ENCODE data around the gene RNF213. TPM values are rescaled to one million over a fixed set of nuclear protein-coding genes. Genes with fewer than 3 reads are reported as not detected.

The RNF213 gene
- polyA plus RNA-seq, 1 of the 3 experiments (the other 2 are of a cell fraction), result 57.5 TPM

- Histone ChIP-seq H2AFZ (ENCODE audit: low read depth) (no peak overlapping the region), H3K9me2 (no peaks in the 10 kb centered on the region), H3K9ac (no peak overlapping the region), H3K27me3 (ENCODE audit: insufficient read depth) (no peaks in the 10 kb centered on the region), H3K79me2 (ENCODE audit: insufficient read depth) (peaks cover 9% of the 10 kb centered on the region; the same call in 1 of the 2 replicates), H3F3A (replicated peaks; ENCODE audit: insufficient read depth) (no peaks in the 10 kb centered on the region), H3K9me3 (no peaks in the 10 kb centered on the region), H3K4me3 (ENCODE audit: low read depth in 2 of 2, low read length in 1 of 2) (no peak overlapping the region), H3K4me1 (ENCODE audit: control insufficient read depth in 1 of 2, insufficient read depth in 2 of 2, low read depth in 1 of 2, low read length in 1 of 2) (no peaks in the 10 kb centered on the region), H3K27ac (ENCODE audit: low read depth in 2 of 2, low read length in 1 of 2) (no peak overlapping the region), H3K36me3 (replicated peaks in 1 of 2; ENCODE audit: control insufficient read depth in 1 of 2, insufficient read depth in 2 of 2, low read length in 1 of 2) (peaks cover 67 to 81% of the 10 kb centered on the region in 2 experiments), H4K20me1 (ENCODE audit: insufficient read depth) (no peaks in the 10 kb centered on the region), H3K4me2 (no peak overlapping the region)
- ChIA-PET CTCF (interaction anchor here (1.0 kb wide), 1 partner anchor 213 kb away, joined by 3 read pairs; no protein-coding TSS in a partner anchor), POLR2A (no interaction called here)
- 92% methylated on average over 14 of the region's 14 CpGs for WGBS (ENCODE audit: low lambda C conversion rate)
- no peak for DNase-seq
- TF ChIP-seq NFIC (IDR thresholded peaks at IDR 0.05; ENCODE audit: borderline replicate concordance) (no peak), FOSL2 (IDR thresholded peaks at IDR 0.05; ENCODE audit: borderline replicate concordance, low read depth) (no peak), RAD21 (IDR thresholded peaks at IDR 0.05; ENCODE audit: low read length) (no peak), MEF2A (IDR thresholded peaks at IDR 0.05; ENCODE audit: borderline replicate concordance, low read depth) (no peak), CHD2 (IDR thresholded peaks at IDR 0.05; ENCODE audit: low read length, partially characterized antibody) (no peak), SMC3 (IDR thresholded peaks at IDR 0.05; ENCODE audit: low read depth, low read length) (no peak), CTCF (IDR thresholded peaks at IDR 0.05) (no peak), ZBTB33 (IDR thresholded peaks at IDR 0.05; ENCODE audit: borderline replicate concordance, low read depth) (no peak), FOXM1 (IDR thresholded peaks at IDR 0.05; ENCODE audit: low read depth) (no peak)
- TF ChIP-seq, protein P1, sequence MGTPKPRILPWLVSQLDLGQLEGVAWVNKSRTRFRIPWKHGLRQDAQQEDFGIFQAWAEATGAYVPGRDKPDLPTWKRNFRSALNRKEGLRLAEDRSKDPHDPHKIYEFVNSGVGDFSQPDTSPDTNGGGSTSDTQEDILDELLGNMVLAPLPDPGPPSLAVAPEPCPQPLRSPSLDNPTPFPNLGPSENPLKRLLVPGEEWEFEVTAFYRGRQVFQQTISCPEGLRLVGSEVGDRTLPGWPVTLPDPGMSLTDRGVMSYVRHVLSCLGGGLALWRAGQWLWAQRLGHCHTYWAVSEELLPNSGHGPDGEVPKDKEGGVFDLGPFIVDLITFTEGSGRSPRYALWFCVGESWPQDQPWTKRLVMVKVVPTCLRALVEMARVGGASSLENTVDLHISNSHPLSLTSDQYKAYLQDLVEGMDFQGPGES (IDR thresholded peaks at IDR 0.05; ENCODE audit: low read depth, low read length), result no peak
Measured at GRCh38 chr17:80296221-80296620, 35.6 kb downstream of the RNF213 start.

GRCh38 chr17:80297996-80298560 lies 37.4 kb downstream of the RNF213 start:
- Histone ChIP-seq H3K36me3 (replicated peaks in 1 of 2; ENCODE audit: control insufficient read depth in 1 of 2, insufficient read depth in 2 of 2, low read length in 1 of 2) (peaks cover 66 to 87% of the 10 kb centered on the region in 2 experiments), H3K9ac (no peak overlapping the region), H4K20me1 (ENCODE audit: insufficient read depth) (no peaks in the 10 kb centered on the region), H3K27me3 (ENCODE audit: insufficient read depth) (no peaks in the 10 kb centered on the region), H3F3A (replicated peaks; ENCODE audit: insufficient read depth) (no peaks in the 10 kb centered on the region), H3K79me2 (ENCODE audit: insufficient read depth) (peaks cover 9% of the 10 kb centered on the region; the same call in 1 of the 2 replicates), H2AFZ (ENCODE audit: low read depth) (no peak overlapping the region), H3K9me2 (no peaks in the 10 kb centered on the region), H3K27ac (ENCODE audit: low read depth in 2 of 2, low read length in 1 of 2) (no peak overlapping the region), H3K4me1 (ENCODE audit: control insufficient read depth in 1 of 2, insufficient read depth in 2 of 2, low read depth in 1 of 2, low read length in 1 of 2) (no peaks in the 10 kb centered on the region), H3K4me3 (ENCODE audit: low read depth in 2 of 2, low read length in 1 of 2) (no peak overlapping the region), H3K4me2 (no peak overlapping the region), H3K9me3 (no peaks in the 10 kb centered on the region)
- no peak for DNase-seq
- TF ChIP-seq USF2 (IDR thresholded peaks at IDR 0.05; ENCODE audit: borderline replicate concordance, low read depth, low read length) (no peak), FOXM1 (IDR thresholded peaks at IDR 0.05; ENCODE audit: low read depth) (no peak), FOXJ3 (CRISPR knock-in tag; IDR thresholded peaks at IDR 0.05) (no peak), TCF12 (IDR thresholded peaks at IDR 0.05) (no peak), TAF1 (IDR thresholded peaks at IDR 0.05; ENCODE audit: borderline replicate concordance, low read depth, low read length) (no peak), RFX5 (IDR thresholded peaks at IDR 0.05; ENCODE audit: low read length) (no peak), SIN3A (IDR thresholded peaks at IDR 0.05; ENCODE audit: borderline replicate concordance, low read depth, low read length) (no peak), RXRA (IDR thresholded peaks at IDR 0.05; ENCODE audit: borderline replicate concordance, low read depth) (no peak)
- TF ChIP-seq, protein P2, sequence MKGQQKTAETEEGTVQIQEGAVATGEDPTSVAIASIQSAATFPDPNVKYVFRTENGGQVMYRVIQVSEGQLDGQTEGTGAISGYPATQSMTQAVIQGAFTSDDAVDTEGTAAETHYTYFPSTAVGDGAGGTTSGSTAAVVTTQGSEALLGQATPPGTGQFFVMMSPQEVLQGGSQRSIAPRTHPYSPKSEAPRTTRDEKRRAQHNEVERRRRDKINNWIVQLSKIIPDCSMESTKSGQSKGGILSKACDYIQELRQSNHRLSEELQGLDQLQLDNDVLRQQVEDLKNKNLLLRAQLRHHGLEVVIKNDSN (IDR thresholded peaks at IDR 0.05; ENCODE audit: borderline replicate concordance, low read depth), result no peak
- ChIA-PET CTCF (no interaction called here), POLR2A (no interaction called here)
- 96% methylated on average over 19 of the region's 19 CpGs for WGBS (ENCODE audit: low lambda C conversion rate)

Data from SK-N-SH (cell line).